GM13977 (cell line): ENCODE results near the gene BNC2.

Source experiments
- DNase-seq: peaks from one replicate; pipeline ENCODE4 v3.0.0; 2012; ENCODE audit warnings: low spot score
- in situ Hi-C: fragments of 300-500 bp; cut with MboI; formaldehyde crosslinking; loops from one replicate; pipeline ENCODE4 v1.12.0; 2022; ENCODE audit warnings: low sequenced_read_pairs, low pct_unique_long_range_greater_than_20kb, mixed read lengths, inconsistent platforms; ENCODE audit not compliant: unreplicated experiment
- TF ChIP-seq, protein P1 (sequence below): IDR thresholded peaks from 2 replicates; pipeline ENCODE4 v1.5.1; 2012; ENCODE audit warnings: mild to moderate bottlenecking, control low read depth; ENCODE audit not compliant: insufficient read depth; ENCODE audit errors: extremely low read depth, missing control alignments

The BNC2 gene

GRCh38 chr9:16363916-16364315, 506.6 kb downstream of the BNC2 start:
- no peak for DNase-seq
- in situ Hi-C loops, result no loop called here
- TF ChIP-seq, protein P1, sequence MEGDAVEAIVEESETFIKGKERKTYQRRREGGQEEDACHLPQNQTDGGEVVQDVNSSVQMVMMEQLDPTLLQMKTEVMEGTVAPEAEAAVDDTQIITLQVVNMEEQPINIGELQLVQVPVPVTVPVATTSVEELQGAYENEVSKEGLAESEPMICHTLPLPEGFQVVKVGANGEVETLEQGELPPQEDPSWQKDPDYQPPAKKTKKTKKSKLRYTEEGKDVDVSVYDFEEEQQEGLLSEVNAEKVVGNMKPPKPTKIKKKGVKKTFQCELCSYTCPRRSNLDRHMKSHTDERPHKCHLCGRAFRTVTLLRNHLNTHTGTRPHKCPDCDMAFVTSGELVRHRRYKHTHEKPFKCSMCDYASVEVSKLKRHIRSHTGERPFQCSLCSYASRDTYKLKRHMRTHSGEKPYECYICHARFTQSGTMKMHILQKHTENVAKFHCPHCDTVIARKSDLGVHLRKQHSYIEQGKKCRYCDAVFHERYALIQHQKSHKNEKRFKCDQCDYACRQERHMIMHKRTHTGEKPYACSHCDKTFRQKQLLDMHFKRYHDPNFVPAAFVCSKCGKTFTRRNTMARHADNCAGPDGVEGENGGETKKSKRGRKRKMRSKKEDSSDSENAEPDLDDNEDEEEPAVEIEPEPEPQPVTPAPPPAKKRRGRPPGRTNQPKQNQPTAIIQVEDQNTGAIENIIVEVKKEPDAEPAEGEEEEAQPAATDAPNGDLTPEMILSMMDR, result no peak

- TF ChIP-seq, protein P1, result no peak
- in situ Hi-C loops, result no loop called here
- no peak for DNase-seq
Measured at GRCh38 chr9:16363073-16363781, 507.2 kb downstream of the BNC2 start.

- in situ Hi-C loops, result no loop called here
- DNase-seq, result no peak
- TF ChIP-seq, protein P1, result no peak
Measured at GRCh38 chr9:16361939-16362338, 508.5 kb downstream of the BNC2 start.

GRCh38 chr9:16361118-16361517, 509.4 kb downstream of the BNC2 start:
- in situ Hi-C loops, result no loop called here
- no peak for DNase-seq
- TF ChIP-seq, protein P1, result no peak

DNA sequence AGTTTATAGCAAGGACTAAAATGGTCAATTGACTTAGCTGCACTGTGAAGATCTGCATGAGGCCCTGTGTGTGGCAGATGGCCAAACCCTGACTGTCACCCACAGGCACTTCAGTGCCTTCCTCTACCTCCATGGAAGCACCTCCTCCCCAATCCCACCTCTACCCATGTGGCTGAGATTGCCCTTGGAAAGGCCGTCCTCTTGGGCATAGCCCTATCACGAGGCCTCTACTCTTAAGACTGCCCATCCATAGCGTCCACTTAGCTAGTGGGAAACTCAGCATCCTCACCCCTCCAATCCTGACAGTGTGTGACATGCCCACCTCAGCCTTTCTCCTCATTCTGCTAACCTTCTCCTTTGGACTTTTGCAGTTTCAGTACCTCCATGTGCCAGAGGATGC, 510.2 kb downstream of the BNC2 start:
- in situ Hi-C loops, result no loop called here
- DNase-seq, result no peak
- TF ChIP-seq, protein P1, result no peak
